Measurements from ENCODE around the gene COL9A1. TPM values are rescaled to one million over a fixed set of nuclear protein-coding genes. Genes with fewer than 3 reads are reported as not detected.

Gene COL9A1
- polyA plus RNA-seq, 1 experiment = not detected

DNA sequence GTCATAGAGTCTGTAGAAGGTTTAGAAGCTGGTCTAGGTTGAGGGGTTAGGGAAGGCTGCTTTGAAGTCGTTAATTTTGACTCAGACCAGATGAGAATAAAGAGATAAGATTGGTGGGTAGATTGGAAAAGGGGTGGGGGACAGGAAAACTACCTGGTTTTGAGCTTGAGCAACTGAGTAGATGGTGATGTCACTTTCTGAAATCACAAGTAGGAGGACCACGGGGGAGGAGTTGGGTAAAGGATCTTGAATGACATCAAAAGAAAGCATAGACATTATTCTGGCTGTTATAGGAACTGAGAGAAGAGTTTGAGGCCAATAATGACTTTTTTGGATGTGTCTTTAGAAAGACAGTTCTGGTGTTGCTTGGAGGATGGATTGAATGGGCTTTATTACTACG, 4.1 kb upstream of the COL9A1 start:
- no peaks in the 10 kb centered on the region for H3K36me3 ChIP-seq (ENCODE audit: control insufficient read depth, insufficient read depth, low read length)
- H3K27me3 ChIP-seq (ENCODE audit: control insufficient read depth, insufficient read depth, low read length) = peaks cover 5% of the 10 kb centered on the region
- H3K4me3 ChIP-seq (ENCODE audit: low read depth, low read length) = no peak overlapping the region
- no peak for DNase-seq (ENCODE audit: low read depth)
- TF ChIP-seq, protein P1, sequence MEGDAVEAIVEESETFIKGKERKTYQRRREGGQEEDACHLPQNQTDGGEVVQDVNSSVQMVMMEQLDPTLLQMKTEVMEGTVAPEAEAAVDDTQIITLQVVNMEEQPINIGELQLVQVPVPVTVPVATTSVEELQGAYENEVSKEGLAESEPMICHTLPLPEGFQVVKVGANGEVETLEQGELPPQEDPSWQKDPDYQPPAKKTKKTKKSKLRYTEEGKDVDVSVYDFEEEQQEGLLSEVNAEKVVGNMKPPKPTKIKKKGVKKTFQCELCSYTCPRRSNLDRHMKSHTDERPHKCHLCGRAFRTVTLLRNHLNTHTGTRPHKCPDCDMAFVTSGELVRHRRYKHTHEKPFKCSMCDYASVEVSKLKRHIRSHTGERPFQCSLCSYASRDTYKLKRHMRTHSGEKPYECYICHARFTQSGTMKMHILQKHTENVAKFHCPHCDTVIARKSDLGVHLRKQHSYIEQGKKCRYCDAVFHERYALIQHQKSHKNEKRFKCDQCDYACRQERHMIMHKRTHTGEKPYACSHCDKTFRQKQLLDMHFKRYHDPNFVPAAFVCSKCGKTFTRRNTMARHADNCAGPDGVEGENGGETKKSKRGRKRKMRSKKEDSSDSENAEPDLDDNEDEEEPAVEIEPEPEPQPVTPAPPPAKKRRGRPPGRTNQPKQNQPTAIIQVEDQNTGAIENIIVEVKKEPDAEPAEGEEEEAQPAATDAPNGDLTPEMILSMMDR (IDR thresholded peaks at IDR 0.05; ENCODE audit: insufficient read depth, low read depth, low read length) = no peak
- ChIA-PET CTCF (interaction anchor here (1.5 to 3.8 kb wide), 3 partner anchors 12 to 62 kb away, joined by 3 to 18 read pairs (median 6); no protein-coding TSS in a partner anchor), POLR2A (no interaction called here)

DNA sequence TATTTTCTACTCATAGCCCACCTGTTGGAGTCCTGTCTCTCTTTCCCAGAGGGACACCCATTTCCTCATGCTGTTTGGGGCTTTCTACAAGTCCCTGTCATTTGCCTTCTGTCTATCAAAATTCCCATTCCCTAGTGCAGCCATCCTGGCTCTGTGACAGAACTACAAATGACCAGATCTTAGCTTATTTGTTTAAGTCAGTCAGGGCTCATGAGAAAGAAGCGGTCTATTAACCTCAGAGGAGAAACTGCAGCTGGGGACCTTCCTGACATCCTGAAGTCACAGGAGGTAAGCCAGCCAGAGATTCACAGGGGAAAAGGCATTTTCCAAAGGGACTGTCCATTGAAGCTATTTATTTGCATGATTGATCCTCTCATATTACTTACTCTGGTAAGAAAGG, 1.7 kb upstream of the COL9A1 start:
- CTCF ChIA-PET = interaction anchor here (0.7 to 3.8 kb wide), 3 partner anchors 64 to 709 kb away, joined by 3 to 18 read pairs (median 4); no protein-coding TSS in a partner anchor
- H3K4me3 ChIP-seq (ENCODE audit: low read depth, low read length) = no peak overlapping the region
- peaks cover 3% of the 10 kb centered on the region for H3K27me3 ChIP-seq (ENCODE audit: control insufficient read depth, insufficient read depth, low read length)
- TF ChIP-seq, protein P1 (IDR thresholded peaks at IDR 0.05; ENCODE audit: insufficient read depth, low read depth, low read length) = no peak
- no peaks in the 10 kb centered on the region for H3K36me3 ChIP-seq (ENCODE audit: control insufficient read depth, insufficient read depth, low read length)
- POLR2A ChIA-PET = no interaction called here
- DNase-seq (ENCODE audit: low read depth) = no peak

DNA sequence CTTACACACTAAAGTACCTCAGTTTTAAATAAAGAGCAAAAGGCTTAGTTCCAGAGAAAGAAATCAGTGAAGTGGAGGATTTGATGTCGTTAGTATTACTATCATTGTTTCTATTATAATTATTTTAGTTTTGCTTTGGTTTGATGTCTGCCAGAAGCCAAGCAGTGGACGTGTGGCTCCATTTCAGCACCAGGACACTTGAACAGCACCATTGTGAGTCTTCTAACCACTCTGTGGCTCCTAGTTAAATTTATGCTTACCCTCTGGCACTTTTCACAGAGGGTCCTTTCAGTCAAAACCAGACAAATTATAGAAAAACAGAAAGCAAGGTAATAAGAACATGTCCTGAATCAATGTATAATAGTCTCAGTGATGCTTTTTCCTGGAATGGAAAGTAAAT, 3.4 kb downstream of the COL9A1 start:
- no peak for DNase-seq (ENCODE audit: low read depth)
- POLR2A ChIA-PET = no interaction called here

DNA sequence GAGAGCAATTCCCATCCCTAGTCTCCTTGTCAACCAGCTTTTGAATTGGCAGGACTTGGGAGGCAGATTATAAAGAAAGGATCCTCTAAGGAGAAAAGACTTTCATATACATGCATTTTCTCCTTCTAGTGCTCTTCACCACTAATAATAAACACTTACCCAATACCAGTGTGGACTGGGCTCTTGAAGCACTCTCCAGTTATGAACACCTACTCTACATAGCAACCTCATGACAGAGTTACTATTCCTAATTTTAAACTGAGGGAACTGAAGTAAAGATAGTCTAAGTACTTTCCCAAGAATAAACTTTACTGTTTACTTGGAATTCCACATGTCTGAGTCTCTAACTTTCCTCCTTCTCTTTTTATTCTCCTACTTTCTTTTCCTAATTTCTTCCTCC, 4.8 kb downstream of the COL9A1 start:
- TF ChIP-seq, protein P1 (IDR thresholded peaks at IDR 0.05; ENCODE audit: insufficient read depth, low read depth, low read length) = no peak
- no peaks in the 10 kb centered on the region; the same call in 1 of the 2 replicates for H3K27me3 ChIP-seq (ENCODE audit: control insufficient read depth, insufficient read depth, low read length)
- ChIA-PET CTCF (no interaction called here), POLR2A (no interaction called here)
- H3K36me3 ChIP-seq (ENCODE audit: control insufficient read depth, insufficient read depth, low read length) = no peaks in the 10 kb centered on the region
- no peak for DNase-seq (ENCODE audit: low read depth)
- no peak overlapping the region for H3K4me3 ChIP-seq (ENCODE audit: low read depth, low read length)

More for the DNA sequence above, 3.4 kb downstream of the COL9A1 start:
- no peak overlapping the region for H3K4me3 ChIP-seq (ENCODE audit: low read depth, low read length)
- no peaks in the 10 kb centered on the region for H3K36me3 ChIP-seq (ENCODE audit: control insufficient read depth, insufficient read depth, low read length)
- TF ChIP-seq, protein P1 (IDR thresholded peaks at IDR 0.05; ENCODE audit: insufficient read depth, low read depth, low read length) = no peak
- no peaks in the 10 kb centered on the region; the same call in 1 of the 2 replicates for H3K27me3 ChIP-seq (ENCODE audit: control insufficient read depth, insufficient read depth, low read length)
- CTCF ChIA-PET = interaction anchor here (1.2 kb wide), 1 partner anchor 9 kb away, joined by 4 read pairs; no protein-coding TSS in a partner anchor

DNA sequence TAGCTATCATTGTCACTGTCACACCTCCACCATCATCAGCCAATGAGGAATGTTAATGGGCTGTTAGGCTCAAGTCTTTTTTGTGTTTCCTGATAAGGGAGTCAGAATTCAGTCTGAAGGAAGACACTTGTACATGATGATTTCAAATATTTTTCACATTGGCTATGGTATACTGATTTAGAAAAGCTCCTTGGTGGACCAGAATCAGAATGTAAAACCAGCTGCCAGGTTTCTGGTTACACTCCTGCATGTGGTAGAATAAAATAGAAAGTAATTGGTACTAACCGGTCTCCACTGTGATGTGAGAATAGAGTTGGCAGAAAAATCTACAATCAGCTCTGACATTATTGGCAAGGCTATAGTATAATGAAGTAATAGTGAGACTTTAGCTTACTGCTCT, 10.7 kb downstream of the COL9A1 start:
- ChIA-PET CTCF (interaction anchor here (1.3 to 2.2 kb wide), 2 partner anchors 15 to 18 kb away, joined by 3 to 8 read pairs; no protein-coding TSS in a partner anchor), POLR2A (no interaction called here)
- TF ChIP-seq, protein P1 (IDR thresholded peaks at IDR 0.05; ENCODE audit: insufficient read depth, low read depth, low read length) = no peak
- no peak overlapping the region for H3K4me3 ChIP-seq (ENCODE audit: low read depth, low read length)
- DNase-seq (ENCODE audit: low read depth) = no peak
- H3K36me3 ChIP-seq (ENCODE audit: control insufficient read depth, insufficient read depth, low read length) = no peaks in the 10 kb centered on the region
- no peaks in the 10 kb centered on the region for H3K27me3 ChIP-seq (ENCODE audit: control insufficient read depth, insufficient read depth, low read length)
